Ovary (tissue), 9 donors: ENCODE data around the gene OPA1. TPM values are rescaled to one million over a fixed set of nuclear protein-coding genes. Genes with fewer than 3 reads are reported as not detected.

Experiments used
- DNase-seq, 5 donors: peaks; one replicate each; pipeline ENCODE4 v3.0.0-alpha.2; 2019 to 2020
- H3K27ac ChIP-seq, 2 donors: fragments of 200-600 bp; one replicate each; pipeline versions ENCODE4 v1.5.1 to v1.8.0; 2019 to 2022
- H3K27me3 ChIP-seq: fragments of 200-600 bp; one replicate; pipeline ENCODE4 v1.8.0; 2022
- H3K36me3 ChIP-seq: fragments of 200-600 bp; sonication (generic); one replicate; pipeline ENCODE4 v1.5.1; 2019
- H3K4me1 ChIP-seq: one replicate; pipeline ENCODE4 v1.8.1; 2013; ENCODE audit warnings: mild to moderate bottlenecking, moderate library complexity; ENCODE audit not compliant: insufficient read depth
- H3K4me3 ChIP-seq: fragments of 200-600 bp; sonication (generic); one replicate; pipeline ENCODE4 v1.5.1; 2017
- H3K9me3 ChIP-seq, 2 donors: fragments of 200-600 bp in 1 of 2; sonication (generic) in 1 of 2; one replicate each; pipeline versions ENCODE4 v1.5.1 to v1.8.1; 2013 to 2019; ENCODE audit warnings: mild to moderate bottlenecking in 1 of 2, moderate library complexity in 1 of 2
- EP300 ChIP-seq: sonication (generic); formaldehyde crosslinking; IDR thresholded peaks from one replicate; pipeline ENCODE4 v1.6.1; 2017; ENCODE audit warnings: antibody characterized with exemption
- POLR2A ChIP-seq: fragments of 450-650 bp; IDR thresholded peaks from one replicate; pipeline ENCODE4 v1.6.1; 2017; ENCODE audit warnings: antibody characterized with exemption, mild to moderate bottlenecking, moderate library complexity
- WGBS, 3 donors: extraction: QIAGEN DNeasy Blood & Tissue Kit in 1 of 3; methylation state at CpG; one replicate each; pipeline versions ENCODE4 v1.1.5 to v1.1.7; 2013 to 2017; 5-methylcytosine and 5-hydroxymethylcytosine counted together
- intact Hi-C, 4 donors: fragments of 100-400 bp; cut with DNase I; formaldehyde crosslinking; loops; one replicate each; pipeline versions ENCODE4 v1.11.0 to v1.15.1; 2022 to 2023
- polyA plus RNA-seq, 2 donors: library from polyadenylated mRNA; stranded (reverse); fragments of 200-250 nt in 1 of 2; fragments of 350-450 nt in 1 of 2; fragmentation: Illumina TruSeq in 1 of 2; extraction: RNeasy Lipid Tissue Mini Kit (QIAGEN cat#74804) in 1 of 2; gene quantifications; one replicate each; pipeline ENCODE4 v1.2.3, GENCODE V29; 2013 to 2014
- total RNA-seq, 7 donors: library from RNA; depleted of rRNA in 2 of 7; stranded (reverse); fragments of >200 nt in 2 of 7; fragmentation: NEBNext Ultra II Directional in 3 of 7; extraction: Animal tissue kit (Norgen Biotek cat#: 25700) in 3 of 7; gene quantifications; one replicate each; pipeline versions ENCODE4 v1.1.0 to v1.2.4, GENCODE V29; 2016 to 2023
- TF ChIP-seq, protein P1 (sequence below), 3 donors: fragments of 450-650 bp in 2 of 3; fragments of 200-600 bp in 1 of 3; IDR thresholded peaks; one replicate each; pipeline versions ENCODE4 v1.5.1 to v1.8.0; 2016 to 2022; ENCODE audit warnings: antibody characterized with exemption in 3 of 3, mild to moderate bottlenecking in 1 of 3
- donor health status: DM: no; HTN: no; CAD: no; lungs with moderate emphysema.
- donor health status: DM: no; HTN: no; CAD: no.
- donor health status: Bipolar disorder and iron deficiency.
- donor health status: DM: yes; HTN: yes; CAD: no.
- donor health status: DM: no; HTN: no; CAD: no.
- donor health status: DM: yes; HTN: yes; CAD: no.

Gene OPA1
- total and polyA plus RNA-seq, 9 donors: 14.4 to 50.4 (median 33.7) TPM

DNA sequence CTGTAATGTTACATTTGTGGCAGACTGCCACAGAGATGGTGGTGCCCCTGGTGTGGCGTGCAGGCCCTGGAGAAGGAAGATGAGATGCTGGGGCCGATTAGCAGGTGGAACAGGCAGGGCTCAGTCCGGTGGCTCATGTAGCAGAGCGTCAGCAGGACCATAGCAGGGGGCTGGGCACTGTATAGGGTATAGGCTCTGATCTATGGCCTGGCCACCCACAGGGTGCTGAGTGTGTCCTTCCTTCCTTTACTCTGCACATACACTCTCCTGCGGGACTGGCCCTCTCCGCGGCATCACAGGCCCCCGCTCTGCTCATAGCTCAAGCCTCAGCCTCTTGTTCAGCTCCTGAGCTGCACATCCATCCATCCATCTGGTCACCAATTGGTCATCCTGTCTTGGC is 143.6 kb downstream of the OPA1 start:
- no peaks in the 10 kb centered on the region for H3K4me1 ChIP-seq
- no peak for TF ChIP-seq EP300
- no peak overlapping the region for H3K4me3 ChIP-seq
- no peaks in the 10 kb centered on the region for H3K9me3 ChIP-seq
- intact Hi-C loops: no loop called here
- no peak for DNase-seq
- WGBS, 3 donors: 93 to 96% (median 93%) methylated on average over 8 of the region's 8 CpGs
- no peaks in the 10 kb centered on the region for H3K27me3 ChIP-seq
- H3K27ac ChIP-seq: no peak overlapping the region
- no peaks in the 10 kb centered on the region for H3K36me3 ChIP-seq

DNA sequence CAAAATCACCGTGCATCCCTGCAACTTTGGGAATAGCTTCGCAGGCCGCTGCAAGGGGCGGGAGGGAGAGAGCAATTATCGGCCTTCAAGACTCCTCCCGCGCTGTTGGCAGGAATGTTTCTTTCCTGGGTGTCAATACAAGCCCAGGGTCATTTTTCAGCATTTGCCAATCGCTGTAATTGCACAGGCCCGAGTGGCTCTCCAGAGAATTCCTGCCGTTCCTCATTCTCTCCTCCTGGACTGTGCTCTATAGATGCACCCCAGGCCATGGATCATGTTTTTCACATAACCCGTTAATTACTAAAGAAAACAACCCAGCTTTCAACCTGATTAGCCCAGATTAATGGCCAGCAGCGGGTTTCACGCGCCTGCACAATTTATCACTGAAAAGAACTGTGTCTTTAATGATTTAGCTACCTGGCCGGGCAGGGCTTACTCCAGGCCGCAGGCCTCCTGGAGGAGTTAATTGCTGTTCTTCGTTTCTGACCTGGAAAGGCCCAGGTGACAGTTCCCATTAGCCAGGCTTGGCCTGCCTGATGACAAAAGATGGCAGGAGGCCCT is 144.3 kb downstream of the OPA1 start:
- 81 to 84% (median 83%) methylated on average over 17 of the region's 17 CpGs for WGBS, 3 donors
- TF ChIP-seq POLR2A: no peak
- TF ChIP-seq, protein P1, sequence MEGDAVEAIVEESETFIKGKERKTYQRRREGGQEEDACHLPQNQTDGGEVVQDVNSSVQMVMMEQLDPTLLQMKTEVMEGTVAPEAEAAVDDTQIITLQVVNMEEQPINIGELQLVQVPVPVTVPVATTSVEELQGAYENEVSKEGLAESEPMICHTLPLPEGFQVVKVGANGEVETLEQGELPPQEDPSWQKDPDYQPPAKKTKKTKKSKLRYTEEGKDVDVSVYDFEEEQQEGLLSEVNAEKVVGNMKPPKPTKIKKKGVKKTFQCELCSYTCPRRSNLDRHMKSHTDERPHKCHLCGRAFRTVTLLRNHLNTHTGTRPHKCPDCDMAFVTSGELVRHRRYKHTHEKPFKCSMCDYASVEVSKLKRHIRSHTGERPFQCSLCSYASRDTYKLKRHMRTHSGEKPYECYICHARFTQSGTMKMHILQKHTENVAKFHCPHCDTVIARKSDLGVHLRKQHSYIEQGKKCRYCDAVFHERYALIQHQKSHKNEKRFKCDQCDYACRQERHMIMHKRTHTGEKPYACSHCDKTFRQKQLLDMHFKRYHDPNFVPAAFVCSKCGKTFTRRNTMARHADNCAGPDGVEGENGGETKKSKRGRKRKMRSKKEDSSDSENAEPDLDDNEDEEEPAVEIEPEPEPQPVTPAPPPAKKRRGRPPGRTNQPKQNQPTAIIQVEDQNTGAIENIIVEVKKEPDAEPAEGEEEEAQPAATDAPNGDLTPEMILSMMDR (IDR thresholded peaks at IDR 0.05): no peak
- TF ChIP-seq EP300: no peak
- intact Hi-C loops: no loop called here

DNA sequence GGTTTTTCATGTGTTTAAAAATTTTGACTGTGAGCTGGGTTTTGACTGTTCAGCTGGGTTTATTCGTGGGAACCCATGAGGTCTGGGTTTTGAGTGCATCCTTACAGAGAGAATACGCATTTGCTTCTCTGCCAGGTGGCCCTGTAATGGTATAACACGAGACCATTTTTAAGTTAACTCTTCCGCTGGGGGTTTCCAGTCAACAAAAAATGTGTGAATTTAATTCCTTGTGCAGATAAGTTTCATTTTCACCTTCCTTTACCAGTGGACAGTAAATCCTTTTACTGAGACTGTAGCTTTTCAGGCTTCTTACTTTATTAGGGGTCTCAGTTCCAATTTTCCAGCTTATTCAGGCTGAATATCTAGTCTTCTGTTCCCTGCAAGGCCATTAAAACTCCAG is 149.6 kb downstream of the OPA1 start:
- Histone ChIP-seq H3K4me1 (peaks cover 4% of the 10 kb centered on the region), H3K27ac (no peak overlapping the region), H3K9me3 (no peaks in the 10 kb centered on the region), H3K4me3 (no peak overlapping the region), H3K27me3 (no peaks in the 10 kb centered on the region), H3K36me3 (no peaks in the 10 kb centered on the region)
- intact Hi-C loops: no loop called here
- TF ChIP-seq, protein P1 (IDR thresholded peaks at IDR 0.05): no peak
- TF ChIP-seq POLR2A: no peak
- no peak for TF ChIP-seq EP300
- 43 to 58% (median 58%) methylated on average over 4 of the region's 4 CpGs for WGBS, 3 donors
- DNase-seq: no peak

More for the DNA sequence above, 144.3 kb downstream of the OPA1 start:
- Histone ChIP-seq H3K27ac (no peak overlapping the region), H3K36me3 (no peaks in the 10 kb centered on the region), H3K27me3 (no peaks in the 10 kb centered on the region), H3K9me3 (no peaks in the 10 kb centered on the region), H3K4me1 (no peaks in the 10 kb centered on the region), H3K4me3 (no peak overlapping the region)
- no peak for DNase-seq

DNA sequence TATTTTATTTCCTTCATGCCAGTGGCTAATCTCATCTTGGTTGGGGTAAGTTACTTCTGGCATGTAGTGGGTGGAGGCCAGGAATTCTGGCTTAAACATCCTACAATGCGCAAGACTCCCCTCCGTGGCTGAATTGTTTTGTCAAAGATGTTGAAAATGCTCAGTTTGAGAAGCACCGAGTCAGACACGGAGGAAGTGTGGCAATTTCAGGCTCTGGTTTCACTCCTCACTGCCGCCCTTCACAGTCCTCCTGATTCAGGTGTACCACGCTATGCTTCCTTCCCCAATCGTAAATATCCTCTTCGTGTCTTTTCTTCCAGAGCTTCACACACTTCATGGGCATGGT is 150.7 kb downstream of the OPA1 start:
- WGBS, 3 donors: 72 to 77% (median 77%) methylated on average over 8 of the region's 8 CpGs
- DNase-seq: no peak
- Histone ChIP-seq H3K9me3 (no peaks in the 10 kb centered on the region), H3K27me3 (no peaks in the 10 kb centered on the region), H3K4me1 (peaks cover 4% of the 10 kb centered on the region), H3K36me3 (no peaks in the 10 kb centered on the region), H3K27ac (no peak overlapping the region), H3K4me3 (no peak overlapping the region)
- TF ChIP-seq EP300 (no peak), POLR2A (no peak)
- TF ChIP-seq, protein P1 (IDR thresholded peaks at IDR 0.05): no peak
- intact Hi-C loops: no loop called here

DNA sequence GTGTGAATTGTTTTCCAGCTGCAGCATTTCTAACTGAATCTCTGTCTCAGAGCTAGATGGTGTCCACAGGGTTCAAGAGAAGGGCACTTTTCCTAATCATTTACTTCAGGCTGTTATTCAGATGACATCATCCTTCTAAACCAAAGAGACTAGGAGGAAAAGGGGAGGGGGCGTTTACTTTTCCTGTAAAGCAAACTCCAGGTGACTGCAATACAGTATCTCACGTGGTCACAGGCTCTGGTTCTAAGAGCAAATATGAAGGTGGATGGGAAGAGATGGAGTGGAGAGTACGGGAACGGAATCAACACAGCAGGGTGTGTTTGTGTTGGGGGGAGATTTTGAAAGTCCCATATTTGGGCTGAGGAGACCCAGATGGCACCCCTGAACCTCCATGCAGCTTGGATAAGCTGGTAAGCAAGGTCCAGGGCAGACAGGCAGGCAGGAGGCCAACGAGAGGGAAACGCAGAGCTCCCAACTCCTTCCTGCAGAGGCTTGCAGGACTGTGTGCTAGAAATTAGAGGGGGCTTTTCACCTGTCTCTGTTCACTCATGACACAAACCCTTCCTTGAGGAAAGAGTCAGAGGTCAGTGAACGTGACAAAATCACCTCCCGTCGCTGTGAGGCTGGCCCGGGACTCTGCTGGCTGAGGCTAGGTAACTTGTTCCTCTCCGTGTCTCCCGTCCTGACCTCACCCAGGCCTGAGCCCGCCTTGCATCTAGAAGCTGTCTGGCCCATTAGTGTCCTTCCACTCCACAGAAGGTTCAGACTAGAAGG is 151.2 kb downstream of the OPA1 start:
- no peak overlapping the region for H3K4me3 ChIP-seq
- TF ChIP-seq EP300 (no peak), POLR2A (no peak)
- TF ChIP-seq, protein P1 (IDR thresholded peaks at IDR 0.05): no peak
- no peak for DNase-seq
- H3K27ac ChIP-seq: no peak overlapping the region
- H3K9me3 ChIP-seq: no peaks in the 10 kb centered on the region
- no peaks in the 10 kb centered on the region for H3K36me3 ChIP-seq
- WGBS, 3 donors: 79 to 83% (median 82%) methylated on average over 13 of the region's 13 CpGs
- peaks cover 4% of the 10 kb centered on the region for H3K4me1 ChIP-seq
- intact Hi-C loops: no loop called here
- no peaks in the 10 kb centered on the region for H3K27me3 ChIP-seq
